NCI-H1417 treated with DMSO at 0.1 percent for 48 hours (cell line): ENCODE measurements around the gene ERMAP.

ENCODE experiments used
- DNase-seq: peaks from one replicate; lab custom pipeline; 2025; lab: John Stamatoyannopoulos, UW

ERMAP gene, protein sequence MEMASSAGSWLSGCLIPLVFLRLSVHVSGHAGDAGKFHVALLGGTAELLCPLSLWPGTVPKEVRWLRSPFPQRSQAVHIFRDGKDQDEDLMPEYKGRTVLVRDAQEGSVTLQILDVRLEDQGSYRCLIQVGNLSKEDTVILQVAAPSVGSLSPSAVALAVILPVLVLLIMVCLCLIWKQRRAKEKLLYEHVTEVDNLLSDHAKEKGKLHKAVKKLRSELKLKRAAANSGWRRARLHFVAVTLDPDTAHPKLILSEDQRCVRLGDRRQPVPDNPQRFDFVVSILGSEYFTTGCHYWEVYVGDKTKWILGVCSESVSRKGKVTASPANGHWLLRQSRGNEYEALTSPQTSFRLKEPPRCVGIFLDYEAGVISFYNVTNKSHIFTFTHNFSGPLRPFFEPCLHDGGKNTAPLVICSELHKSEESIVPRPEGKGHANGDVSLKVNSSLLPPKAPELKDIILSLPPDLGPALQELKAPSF

DNA sequence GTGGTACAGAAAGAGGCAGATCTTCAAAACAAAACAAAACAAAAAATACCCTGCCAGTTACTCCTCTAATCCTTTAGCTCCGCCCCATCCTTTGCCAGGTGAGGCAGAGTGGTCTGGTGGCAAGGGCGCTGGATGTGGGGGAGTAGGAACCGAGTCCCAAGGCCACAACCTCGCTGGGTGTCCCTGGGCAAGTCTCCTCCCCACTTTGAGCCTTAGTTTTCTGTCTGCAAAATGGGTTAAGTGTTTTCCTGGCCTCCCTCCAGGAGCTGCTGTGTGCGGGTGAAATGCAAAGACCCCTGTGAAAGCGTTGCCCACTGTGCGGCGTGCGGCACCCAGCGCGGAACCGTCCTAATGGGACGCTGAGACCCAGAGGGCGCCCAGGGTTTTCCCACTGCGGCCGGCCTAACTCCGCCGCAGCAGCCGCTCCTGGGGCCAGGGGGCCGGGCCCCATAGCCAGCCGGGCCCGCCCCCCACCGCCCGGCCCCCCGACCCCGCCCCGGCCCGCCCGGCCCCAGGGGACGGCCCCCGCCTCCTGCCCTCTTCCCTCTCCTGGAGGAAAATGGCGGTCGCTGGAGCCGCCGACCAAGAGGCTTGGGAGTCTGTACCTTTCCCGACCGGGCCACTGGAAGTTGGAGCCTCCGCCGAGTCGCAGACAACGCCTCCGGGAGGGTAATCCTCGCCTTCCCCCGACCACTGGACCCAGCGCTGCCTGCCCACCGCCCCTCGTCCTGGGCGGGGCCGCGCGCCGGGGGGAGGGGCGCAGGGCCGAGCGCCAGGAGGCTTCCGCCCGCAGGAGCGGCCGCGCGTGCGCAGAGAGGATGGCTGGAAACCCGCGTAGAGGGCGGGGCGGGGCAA is at the start of gene ERMAP, which contains the start of gene SVBP:
Gene ERMAP, plus strand, starts transcription at position 538 of the 855 bp plus-strand sequence. CDS start 13,327 bp downstream, outside the sequence.
Gene SVBP, minus strand, starts transcription at position 813 of the 855 bp plus-strand sequence. CDS start 853 bp downstream, outside the sequence.
- DNase-seq = peak; percentile 55

GRCh38 chr1:42767510-42768000 is 49.4 kb upstream of the ERMAP start:
- no peak for DNase-seq

DNA sequence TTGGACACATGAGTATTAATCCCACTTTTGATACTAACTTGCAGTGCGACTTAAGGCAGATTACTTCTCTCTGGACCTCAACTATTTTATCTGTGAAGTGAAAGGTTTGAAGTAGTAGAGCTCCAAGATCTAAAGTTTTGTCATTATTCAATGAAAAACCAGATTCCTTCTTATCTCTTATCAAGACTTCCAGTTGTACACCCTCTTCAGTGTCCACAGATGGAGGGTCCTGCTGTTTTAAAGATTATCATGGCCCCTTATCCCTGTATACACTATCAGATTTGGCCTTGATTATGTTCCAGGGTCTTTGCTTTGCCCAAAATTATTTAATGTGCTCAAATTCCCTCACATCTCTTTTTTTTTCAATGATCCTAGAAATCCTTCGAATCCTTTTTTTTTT is 48.8 kb upstream of the ERMAP start:
- DNase-seq = no peak

DNA sequence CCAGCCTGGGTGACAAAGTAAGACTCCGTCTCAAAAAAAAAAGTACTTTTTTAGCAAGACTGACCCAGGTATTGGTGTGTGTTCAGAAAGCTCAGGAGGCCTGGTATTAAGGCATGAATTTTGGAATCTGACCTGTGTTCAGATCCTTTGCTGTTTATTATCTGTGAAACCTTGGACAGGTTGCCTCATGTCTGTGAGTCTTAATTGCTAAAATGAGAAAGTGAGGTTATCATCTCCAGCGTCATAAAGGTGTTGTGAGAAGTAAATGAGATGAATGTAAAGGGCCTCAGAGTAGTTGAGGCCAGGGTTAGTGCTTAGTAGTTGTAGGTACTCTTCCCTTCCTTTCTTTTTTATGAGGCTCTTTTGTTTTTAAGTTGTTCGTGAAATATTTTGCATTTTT is 47.1 kb upstream of the ERMAP start:
- no peak for DNase-seq

- no peak for DNase-seq
Measured at GRCh38 chr1:42773420-42773819, 43.5 kb upstream of the ERMAP start.

- no peak for DNase-seq
Measured at GRCh38 chr1:42774928-42775526, 41.9 kb upstream of the ERMAP start.

DNA sequence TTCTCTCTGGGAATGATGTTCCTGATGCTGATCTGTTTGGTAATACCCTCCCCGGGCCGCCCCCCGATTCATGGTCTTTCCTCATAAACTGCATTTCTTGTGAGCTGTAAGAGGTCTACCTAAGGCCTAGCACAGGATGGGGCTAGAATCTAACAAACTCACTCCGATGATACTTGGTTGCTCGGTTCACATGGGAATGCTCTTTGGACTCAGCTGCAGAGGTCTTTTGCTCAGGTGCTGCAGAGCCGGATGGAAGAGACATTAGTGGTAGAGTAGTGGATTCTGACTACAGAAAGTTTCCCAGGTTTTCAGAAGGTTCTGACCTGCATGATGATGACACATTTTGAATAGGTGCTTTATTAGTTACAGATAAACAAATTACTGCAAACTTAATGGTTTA is 40.4 kb upstream of the ERMAP start:
- no peak for DNase-seq

GRCh38 chr1:42777852-42778251 is 39.1 kb upstream of the ERMAP start:
- DNase-seq = no peak

DNA sequence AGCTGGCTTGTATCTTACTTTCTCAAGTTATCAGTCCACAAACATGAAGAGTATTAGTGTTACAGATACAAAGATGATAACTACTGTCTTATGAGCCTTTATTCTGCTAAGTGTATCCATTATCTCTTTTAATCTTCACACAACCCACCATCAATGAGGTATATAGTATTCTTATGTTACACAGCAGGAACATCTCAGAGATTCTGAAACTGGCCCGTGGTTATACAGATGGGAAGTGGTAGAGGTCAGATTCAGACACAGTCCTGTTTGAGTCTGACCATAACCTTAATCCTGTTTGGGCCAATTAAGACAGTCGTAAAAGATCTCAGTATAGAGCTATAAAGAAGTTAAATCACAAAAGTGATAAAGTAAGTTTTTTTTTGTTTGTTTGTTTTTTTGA is 37.2 kb upstream of the ERMAP start:
- DNase-seq = no peak

DNA sequence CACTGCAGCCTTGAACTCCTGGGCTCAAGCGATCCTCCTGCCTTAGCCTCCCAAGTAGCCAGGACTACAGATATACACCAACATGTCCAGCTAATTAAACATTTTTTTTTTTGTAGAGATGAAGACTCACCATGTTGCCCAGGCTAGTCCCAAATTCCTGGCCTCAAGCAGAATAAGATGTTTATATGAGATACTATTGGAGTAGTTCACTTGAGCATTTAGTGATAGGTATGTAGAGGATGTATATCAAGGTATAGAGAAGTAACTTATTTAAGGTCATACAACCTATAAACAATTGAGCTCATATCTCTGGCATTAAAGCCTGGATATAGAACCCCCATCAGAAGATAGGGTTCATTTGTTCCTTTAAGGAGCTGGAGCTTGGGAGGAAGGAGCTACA is 36.7 kb upstream of the ERMAP start:
- no peak for DNase-seq

DNA sequence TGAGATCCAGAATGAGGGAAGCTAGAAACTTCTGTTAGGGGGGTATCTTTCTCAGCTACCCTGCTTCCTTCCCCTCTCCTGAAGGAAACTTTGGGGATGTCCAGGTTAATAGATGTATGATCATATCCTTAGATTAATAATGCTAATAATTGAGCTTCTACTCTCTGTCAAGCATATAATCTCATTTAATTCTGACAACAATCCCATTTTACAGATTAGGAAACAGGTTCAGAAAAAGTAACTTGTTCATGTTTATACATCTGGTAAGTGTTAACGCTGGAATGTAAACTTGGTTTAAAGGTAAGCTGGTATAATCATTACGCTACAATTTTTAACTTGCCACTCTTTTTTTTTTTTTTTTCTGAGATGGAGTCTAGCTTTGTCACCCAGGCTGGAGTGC is 33.8 kb upstream of the ERMAP start:
- no peak for DNase-seq

DNA sequence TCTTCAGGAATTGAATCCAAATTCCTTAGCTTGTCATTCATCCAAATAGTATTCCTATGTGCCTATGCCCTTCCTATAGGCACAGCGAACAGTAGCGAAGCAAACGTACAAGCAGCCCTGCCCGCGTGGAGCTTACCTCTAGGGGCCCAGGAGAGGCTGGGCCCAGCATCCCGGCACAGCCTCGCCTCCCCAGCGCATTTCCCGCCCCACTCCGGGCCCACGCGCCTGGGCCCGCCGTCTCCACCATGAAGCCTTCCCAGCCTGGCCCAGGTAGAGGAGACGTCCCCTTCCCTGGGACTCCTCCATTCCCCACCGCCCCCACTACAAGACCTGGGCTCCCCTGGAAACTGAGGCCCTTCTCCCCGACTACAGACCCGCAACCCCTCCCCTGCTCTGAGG is 32.4 kb upstream of the ERMAP start:
- DNase-seq = no peak

DNA sequence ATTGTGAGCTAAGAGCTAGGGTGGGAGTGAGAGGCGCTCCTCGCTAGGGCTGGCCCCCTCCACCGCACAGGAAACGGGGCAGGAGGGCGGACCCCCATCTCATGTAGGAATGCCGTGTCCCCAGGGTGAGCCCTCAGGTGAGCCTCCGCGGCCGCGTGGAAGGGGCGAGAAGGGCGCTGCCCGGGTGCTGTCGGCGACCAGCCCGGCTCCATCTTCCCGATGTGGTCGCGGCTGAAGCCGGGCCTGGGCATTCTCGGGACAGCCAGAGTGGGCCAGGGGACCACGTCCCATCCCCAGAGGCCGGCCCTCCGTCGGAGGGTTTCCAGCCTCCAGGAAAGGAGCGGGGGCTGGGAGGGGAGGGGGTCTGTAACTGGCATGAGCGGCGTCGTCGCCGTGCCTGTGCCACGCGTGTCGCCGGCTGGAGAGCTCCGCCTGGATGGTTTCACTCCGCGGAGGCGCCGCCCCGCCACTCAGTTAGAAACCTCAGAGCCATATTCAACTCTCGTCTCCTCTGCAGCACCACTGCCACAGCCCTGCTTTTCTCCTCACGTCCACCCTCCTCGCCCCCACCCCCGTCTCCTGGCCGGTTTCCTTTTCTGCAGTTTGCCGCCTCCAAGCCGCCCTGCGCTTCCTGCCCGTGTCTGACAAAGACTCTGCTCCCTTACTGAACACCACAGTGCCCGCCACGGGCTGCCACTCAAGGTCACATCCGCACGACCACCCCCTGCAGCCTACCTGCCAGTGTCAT is 31.8 kb upstream of the ERMAP start, which contains the start of gene TMEM269:
Gene TMEM269, plus strand, starts transcription at position 46 of the 748 bp plus-strand sequence. CDS start 4,903 bp downstream, outside the sequence.
- DNase-seq = no peak

GRCh38 chr1:42786097-42786496 is 30.8 kb upstream of the ERMAP start:
- DNase-seq = no peak

- no peak for DNase-seq
Measured at GRCh38 chr1:42788021-42788420, 28.9 kb upstream of the ERMAP start.

- no peak for DNase-seq
Measured at GRCh38 chr1:42793824-42794223, 23.1 kb upstream of the ERMAP start.

DNA sequence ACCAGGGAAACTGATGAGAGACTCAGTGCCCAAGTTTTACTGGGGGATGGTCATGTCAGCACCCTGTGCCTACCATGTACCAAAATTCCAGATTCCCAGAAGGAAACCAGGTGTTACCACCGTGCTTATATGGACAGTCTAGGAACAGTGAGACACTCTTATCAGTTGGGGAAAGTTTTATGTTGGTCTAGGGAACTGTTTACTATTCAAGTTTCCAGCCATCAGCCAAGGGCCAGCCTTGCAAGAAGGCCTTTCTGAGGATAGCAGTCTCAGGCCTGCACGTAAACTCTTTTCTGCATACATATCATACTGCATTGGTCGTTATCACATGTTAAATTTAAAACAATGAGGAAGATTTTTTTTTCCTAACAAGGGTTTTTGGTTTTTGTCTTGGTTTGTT is 19.5 kb upstream of the ERMAP start:
- DNase-seq = no peak

DNA sequence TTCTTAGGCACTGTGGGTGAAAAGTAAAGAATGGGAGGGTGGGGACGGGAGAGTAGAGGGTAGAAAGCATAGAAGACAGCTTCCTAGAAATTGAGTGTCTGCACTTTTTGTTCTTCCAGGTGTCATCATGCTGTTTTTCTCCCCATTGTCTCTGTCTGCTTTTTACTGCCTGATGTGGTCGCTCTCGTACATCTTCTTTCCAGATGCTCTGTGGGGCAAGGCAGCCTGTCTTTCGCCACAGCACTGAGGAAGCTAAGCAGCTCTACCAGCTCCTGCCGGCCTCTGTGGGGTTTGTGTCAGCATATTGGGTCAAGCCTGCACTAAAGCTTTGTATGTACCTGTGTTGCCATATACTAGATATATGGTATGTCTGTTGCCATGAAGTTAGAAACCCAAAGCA is 18.9 kb upstream of the ERMAP start:
- DNase-seq = no peak

DNA sequence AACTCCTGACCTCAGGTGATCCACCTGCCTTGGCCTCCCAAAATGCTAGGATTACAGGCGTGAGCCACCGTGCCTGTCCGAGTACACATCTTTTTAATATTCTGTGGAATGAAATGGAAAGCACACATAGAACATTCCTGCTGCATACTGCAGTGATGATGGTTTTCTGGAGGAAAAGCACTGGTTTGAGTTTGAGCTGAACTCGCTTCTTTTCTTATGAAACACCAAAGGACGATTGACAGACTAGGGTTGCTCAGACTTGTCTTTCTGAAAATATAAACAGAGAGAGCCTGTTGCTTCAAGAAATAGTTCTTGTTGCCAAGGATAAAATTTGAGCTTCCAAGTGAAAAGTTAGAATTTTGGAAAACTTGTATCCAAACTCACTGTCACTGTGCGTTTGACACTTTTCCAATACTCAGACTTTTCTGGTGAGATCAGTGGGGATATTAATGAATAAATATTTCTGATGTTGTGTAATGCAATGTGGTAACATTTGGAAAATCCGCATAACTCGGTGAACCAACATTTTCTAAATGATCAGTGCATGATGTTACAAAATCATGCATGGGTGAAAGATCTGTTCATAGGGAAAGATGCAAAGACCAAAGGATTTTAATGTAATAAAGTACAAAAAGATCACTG is 15.0 kb upstream of the ERMAP start:
- DNase-seq = no peak

DNA sequence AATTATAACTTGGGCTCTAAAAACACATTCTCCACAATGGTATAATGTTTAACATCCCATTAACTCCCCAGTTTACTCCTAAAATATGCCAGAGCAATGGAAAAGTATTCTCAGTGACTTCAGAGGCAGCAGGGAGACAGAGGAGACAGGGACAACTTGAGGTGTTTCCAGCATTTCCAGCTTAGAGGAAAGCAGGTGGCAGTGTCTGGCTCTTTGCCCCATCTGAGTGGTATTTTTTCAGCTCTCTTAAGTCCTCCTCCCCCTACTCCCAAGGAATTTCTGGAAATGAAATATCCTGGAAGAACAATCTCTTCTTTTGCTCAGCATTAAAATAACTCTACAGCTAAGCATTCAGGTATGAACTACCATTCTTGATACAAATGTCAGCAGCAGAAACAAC is 10.8 kb upstream of the ERMAP start:
- no peak for DNase-seq

DNA sequence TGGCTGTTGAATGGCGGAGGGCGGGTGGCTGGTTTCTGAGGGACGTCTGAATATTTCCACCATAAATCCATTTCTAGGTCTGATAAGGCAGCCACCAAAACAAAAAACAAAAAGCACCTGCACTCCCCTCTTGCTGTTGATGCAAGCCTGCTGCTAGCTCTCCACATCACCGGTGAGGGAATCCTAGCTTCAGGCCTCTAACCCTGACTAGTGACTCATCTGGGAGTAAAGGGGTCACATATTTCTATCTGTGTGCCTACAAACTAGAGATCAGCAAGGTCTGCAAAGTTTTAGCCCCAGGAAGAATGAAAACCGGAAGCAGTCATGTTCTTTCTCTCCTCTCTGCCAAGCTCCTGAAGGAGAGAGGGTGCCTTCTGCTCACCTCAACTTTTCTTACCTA is 10.3 kb upstream of the ERMAP start:
- DNase-seq = no peak
